PFSK-1 (cell line): Measurements from ENCODE around the gene RPS6KL1.

ENCODE experiments used
- FOXP2 ChIP-seq: optimal IDR thresholded peaks from 2 replicates; pipeline ENCODE3; 2011; ENCODE audit warnings: borderline replicate concordance, control low read depth, inconsistent platforms; ENCODE audit not compliant: insufficient read depth; ENCODE audit errors: extremely low read length, extremely low read depth
- POLR2AphosphoS5 ChIP-seq: IDR thresholded peaks from 2 replicates; pipeline ENCODE4 v1.6.1; 2012; ENCODE audit warnings: low read depth, mild to moderate bottlenecking, control low read depth, low read length, moderate library complexity
- TF ChIP-seq, protein P1 (sequence below), 2 experiments: IDR thresholded peaks; 2 replicates each; pipeline versions ENCODE4 v1.6.1 to v1.8.0; 2011 to 2012; ENCODE audit warnings: low read depth in 2 of 2, low read length in 2 of 2, control low read depth in 1 of 2, inconsistent platforms in 1 of 2, mild to moderate bottlenecking in 1 of 2, moderate library complexity in 1 of 2; ENCODE audit not compliant: insufficient read depth in 1 of 2

DNA sequence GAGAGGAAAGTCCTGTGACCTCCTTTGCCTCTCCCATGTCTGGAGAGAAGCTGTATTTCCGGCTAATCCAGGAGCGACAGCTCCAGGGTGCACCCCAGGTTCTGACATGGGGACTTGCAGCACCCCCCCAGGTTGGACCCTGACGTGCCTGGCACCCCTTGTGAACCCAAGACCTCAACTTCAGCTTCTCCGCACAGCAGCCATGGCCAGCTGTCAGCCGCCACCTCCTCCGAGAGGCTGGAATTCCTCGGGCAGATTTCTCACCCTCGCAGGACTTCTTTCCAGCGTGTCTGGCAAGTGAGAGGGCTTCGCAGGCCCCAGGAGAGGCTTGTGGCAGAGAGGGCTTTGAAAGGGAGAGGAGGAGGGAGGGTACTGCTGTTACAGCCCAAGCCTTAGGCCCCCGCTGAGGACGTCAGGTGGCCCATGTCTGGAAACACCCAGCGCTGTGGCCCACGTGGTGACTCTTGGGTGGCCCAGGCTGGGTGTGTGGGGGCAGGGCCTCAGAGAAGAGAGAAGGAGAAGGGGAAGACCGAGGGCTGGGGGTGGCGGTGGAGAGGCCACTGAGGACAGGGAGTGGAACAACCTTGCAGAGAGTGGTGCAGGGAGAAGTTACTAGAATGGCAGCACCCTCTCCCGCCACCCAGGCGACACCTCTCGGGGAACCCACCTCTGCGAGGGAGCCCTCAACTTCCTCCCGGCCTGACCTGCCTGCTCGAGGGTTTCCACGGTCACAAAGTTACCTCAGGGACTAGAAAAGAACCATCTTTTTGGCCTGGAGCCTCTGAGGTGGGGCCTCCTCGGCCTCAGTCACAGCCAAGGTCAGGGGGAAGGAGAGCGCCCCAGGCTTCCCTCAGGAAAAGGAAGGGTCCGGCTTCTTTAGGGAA, 11.7 kb upstream of the RPS6KL1 start:
- TF ChIP-seq POLR2AphosphoS5: no peak
- TF ChIP-seq, protein P1, sequence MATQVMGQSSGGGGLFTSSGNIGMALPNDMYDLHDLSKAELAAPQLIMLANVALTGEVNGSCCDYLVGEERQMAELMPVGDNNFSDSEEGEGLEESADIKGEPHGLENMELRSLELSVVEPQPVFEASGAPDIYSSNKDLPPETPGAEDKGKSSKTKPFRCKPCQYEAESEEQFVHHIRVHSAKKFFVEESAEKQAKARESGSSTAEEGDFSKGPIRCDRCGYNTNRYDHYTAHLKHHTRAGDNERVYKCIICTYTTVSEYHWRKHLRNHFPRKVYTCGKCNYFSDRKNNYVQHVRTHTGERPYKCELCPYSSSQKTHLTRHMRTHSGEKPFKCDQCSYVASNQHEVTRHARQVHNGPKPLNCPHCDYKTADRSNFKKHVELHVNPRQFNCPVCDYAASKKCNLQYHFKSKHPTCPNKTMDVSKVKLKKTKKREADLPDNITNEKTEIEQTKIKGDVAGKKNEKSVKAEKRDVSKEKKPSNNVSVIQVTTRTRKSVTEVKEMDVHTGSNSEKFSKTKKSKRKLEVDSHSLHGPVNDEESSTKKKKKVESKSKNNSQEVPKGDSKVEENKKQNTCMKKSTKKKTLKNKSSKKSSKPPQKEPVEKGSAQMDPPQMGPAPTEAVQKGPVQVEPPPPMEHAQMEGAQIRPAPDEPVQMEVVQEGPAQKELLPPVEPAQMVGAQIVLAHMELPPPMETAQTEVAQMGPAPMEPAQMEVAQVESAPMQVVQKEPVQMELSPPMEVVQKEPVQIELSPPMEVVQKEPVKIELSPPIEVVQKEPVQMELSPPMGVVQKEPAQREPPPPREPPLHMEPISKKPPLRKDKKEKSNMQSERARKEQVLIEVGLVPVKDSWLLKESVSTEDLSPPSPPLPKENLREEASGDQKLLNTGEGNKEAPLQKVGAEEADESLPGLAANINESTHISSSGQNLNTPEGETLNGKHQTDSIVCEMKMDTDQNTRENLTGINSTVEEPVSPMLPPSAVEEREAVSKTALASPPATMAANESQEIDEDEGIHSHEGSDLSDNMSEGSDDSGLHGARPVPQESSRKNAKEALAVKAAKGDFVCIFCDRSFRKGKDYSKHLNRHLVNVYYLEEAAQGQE (IDR thresholded peaks at IDR 0.05; ENCODE audit: insufficient read depth in 1 of 2, low read depth in 2 of 2, low read length in 2 of 2): no peak
- TF ChIP-seq FOXP2: no peak
